Common myeloid progenitor, CD34-positive (primary cell): ENCODE data around the gene PCTP.

Experiments used
- CTCF ChIA-PET: fragments of 350-600 bp; sonication (Branson Sonifier 250); formaldehyde crosslinking; loops from one replicate; lab custom pipeline; 2021; ENCODE audit warnings: antibody characterized with exemption; lab: Charles Lee
- POLR2A ChIA-PET: fragments of 350-600 bp; sonication (Branson Sonifier 250); formaldehyde crosslinking; loops from one replicate; lab custom pipeline; 2021; ENCODE audit warnings: antibody characterized with exemption; lab: Charles Lee
- DNase-seq, 3 donors: peaks; one replicate each; pipeline versions ENCODE4 v3.0.0 to v3.0.0-alpha.2; 2013
- H3K27ac ChIP-seq, 2 experiments: 1 replicate in 1 of 2; 2 replicates in 1 of 2; pipeline ENCODE4 v1.7.0; 2013; ENCODE audit warnings: inconsistent platforms in 2 of 2, low read length in 2 of 2, mild to moderate bottlenecking in 2 of 2, low read depth in 1 of 2, moderate library complexity in 1 of 2; ENCODE audit not compliant: severe bottlenecking in 2 of 2, insufficient read depth in 1 of 2, poor library complexity in 1 of 2
- H3K27me3 ChIP-seq, 5 experiments: replicated peaks in 2 of 5; 1 replicate in 3 of 5; 2 replicates in 2 of 5; pipeline versions ENCODE4 v1.6.1 to v1.7.0; 2013; ENCODE audit warnings: low read length in 4 of 5, mild to moderate bottlenecking in 2 of 5, moderate library complexity in 2 of 5, inconsistent platforms in 1 of 5; ENCODE audit not compliant: insufficient read depth in 5 of 5, control insufficient read depth in 4 of 5
- H3K36me3 ChIP-seq, 4 experiments: 1 replicate in 2 of 4; 2 replicates in 2 of 4; pipeline versions ENCODE4 v1.6.1 to v1.7.0; 2013; ENCODE audit warnings: low read length in 3 of 4, control low read depth in 1 of 4, mild to moderate bottlenecking in 1 of 4; ENCODE audit not compliant: control insufficient read depth in 4 of 4, insufficient read depth in 4 of 4
- H3K4me1 ChIP-seq, 4 experiments: 1 replicate in 3 of 4; 2 replicates in 1 of 4; pipeline versions ENCODE4 v1.6.1 to v1.7.1; 2013; ENCODE audit warnings: low read length in 3 of 4, mild to moderate bottlenecking in 3 of 4, control low read depth in 1 of 4, inconsistent platforms in 1 of 4, moderate library complexity in 1 of 4; ENCODE audit not compliant: control insufficient read depth in 4 of 4, insufficient read depth in 4 of 4; ENCODE audit errors: control extremely low read depth in 1 of 4
- H3K4me3 ChIP-seq, 7 experiments: 1 replicate in 4 of 7; 2 replicates in 3 of 7; pipeline versions ENCODE4 v1.5.1 to v1.7.0; 2013; ENCODE audit warnings: mild to moderate bottlenecking in 7 of 7, low read length in 6 of 7, moderate library complexity in 6 of 7, inconsistent platforms in 2 of 7, low read depth in 2 of 7, control low read depth in 1 of 7; ENCODE audit not compliant: insufficient read depth in 4 of 7, control insufficient read depth in 1 of 7; ENCODE audit errors: extremely low read depth in 1 of 7
- H3K9me3 ChIP-seq, 5 experiments: 1 replicate in 4 of 5; 2 replicates in 1 of 5; pipeline versions ENCODE4 v1.6.1 to v1.7.1; 2013; ENCODE audit warnings: low read length in 4 of 5, mild to moderate bottlenecking in 2 of 5, inconsistent platforms in 1 of 5, low read depth in 1 of 5, moderate library complexity in 1 of 5; ENCODE audit not compliant: control insufficient read depth in 4 of 5, insufficient read depth in 2 of 5; ENCODE audit errors: control extremely low read depth in 1 of 5
- whole genome bisulfite sequencing: methylation state at CpG from one replicate; pipeline ENCODE4 v1.1.5; 2013; ENCODE audit not compliant: insufficient coverage; 5-methylcytosine and 5-hydroxymethylcytosine counted together

PCTP gene

DNA sequence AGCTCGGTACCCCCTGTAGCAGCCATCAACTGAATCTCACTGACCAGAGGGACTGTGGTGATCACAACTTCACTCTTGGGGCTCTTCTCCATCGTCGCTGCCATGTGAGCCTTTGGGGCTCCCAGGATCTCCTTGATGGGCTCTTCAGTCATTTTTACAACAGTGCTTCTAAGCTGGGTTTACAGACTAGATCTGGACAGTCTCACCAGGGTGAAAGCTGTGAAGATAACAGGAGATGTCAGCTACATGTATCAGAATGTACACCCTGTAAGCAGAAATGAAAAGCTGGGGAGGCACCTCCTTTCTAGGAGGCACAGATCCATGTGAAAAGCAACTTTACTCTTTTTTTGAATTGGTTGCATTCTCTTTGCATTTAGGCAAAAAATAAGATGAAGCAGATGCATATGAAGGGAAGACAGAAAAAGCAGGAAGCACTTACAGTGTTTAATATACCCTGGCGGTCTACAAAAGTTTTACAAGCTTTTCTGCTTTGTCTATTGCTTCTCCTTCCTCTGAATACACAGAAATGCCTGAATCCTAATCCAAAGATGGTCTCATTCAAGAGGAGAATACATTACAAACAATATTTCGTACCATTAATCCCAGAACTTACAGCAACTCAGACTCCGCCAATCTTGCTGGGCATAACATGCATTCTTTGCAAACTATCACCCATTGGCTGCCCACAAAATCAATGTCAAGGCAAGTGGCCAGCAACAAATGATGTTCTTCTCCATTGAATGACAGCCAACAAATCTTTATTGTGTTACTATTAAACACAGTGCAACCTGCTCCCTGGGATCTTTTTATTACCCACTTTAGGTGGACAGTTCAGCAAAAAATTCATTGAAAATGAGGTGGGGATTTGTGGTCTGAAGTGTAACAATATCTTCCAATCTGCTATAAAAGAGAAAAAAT is 29.7 kb upstream of the PCTP start:
- 94% methylated on average over 6 of the region's 6 CpGs for WGBS
- no peak for DNase-seq
- Histone ChIP-seq H3K27ac (no peak overlapping the region), H3K36me3 (no peaks in the 10 kb centered on the region), H3K4me1 (no peaks in the 10 kb centered on the region), H3K4me3 (no peak overlapping the region), H3K27me3 (peaks cover 0 to 7% (median 5%) of the 10 kb centered on the region in 5 experiments), H3K9me3 (no peaks in the 10 kb centered on the region)
- ChIA-PET CTCF (interaction anchor here (0.5 to 2.0 kb wide), 7 partner anchors 11 to 1058 kb away, joined by 3 to 10 read pairs (median 4); no protein-coding TSS in a partner anchor), POLR2A (no interaction called here)

DNA sequence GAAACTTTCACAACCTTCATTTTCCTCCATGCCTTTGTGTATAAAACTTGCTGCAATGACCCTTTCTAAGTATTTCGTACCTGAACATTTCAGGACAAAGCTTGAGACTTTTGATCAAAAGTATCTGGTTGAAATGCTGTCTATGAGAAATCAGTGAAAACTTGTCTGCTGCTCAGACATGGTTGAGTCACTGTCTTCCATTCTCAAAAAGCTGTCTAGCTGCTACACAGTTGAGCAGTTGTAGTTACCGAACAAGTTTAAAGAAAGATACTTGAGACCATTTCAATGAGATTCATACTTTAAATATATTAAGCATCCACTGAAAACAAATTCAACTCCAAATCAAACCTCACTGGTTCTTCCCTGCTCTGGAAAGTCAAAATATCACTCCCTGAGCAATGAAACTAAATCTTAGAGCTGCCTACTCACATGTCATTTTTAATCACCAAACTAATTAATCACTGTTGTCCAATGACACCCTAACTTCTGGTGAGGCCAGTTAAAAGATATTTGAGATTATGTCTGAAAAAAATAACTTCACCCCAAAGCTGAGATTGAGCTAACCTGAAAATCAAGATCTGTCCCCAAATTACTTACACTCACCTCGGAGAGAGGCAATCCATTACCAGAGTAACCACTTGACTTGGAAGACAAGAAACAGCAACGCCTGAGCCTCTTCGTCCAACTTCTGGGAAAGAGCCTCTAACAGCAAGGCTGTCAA is 28.7 kb upstream of the PCTP start:
- no peaks in the 10 kb centered on the region for H3K9me3 ChIP-seq
- no peaks in the 10 kb centered on the region for H3K36me3 ChIP-seq
- no peak for DNase-seq
- POLR2A ChIA-PET, result no interaction called here
- 100% methylated on average over 2 of the region's 5 CpGs for WGBS
- H3K4me1 ChIP-seq, result no peaks in the 10 kb centered on the region
- H3K4me3 ChIP-seq, result no peak overlapping the region
- no peak overlapping the region for H3K27ac ChIP-seq
- H3K27me3 ChIP-seq, result peaks cover 0 to 7% (median 5%) of the 10 kb centered on the region in 5 experiments
- CTCF ChIA-PET, result interaction anchor here (0.6 to 1.8 kb wide), 5 partner anchors 10 to 196 kb away, joined by 3 to 7 read pairs (median 3); no protein-coding TSS in a partner anchor

DNA sequence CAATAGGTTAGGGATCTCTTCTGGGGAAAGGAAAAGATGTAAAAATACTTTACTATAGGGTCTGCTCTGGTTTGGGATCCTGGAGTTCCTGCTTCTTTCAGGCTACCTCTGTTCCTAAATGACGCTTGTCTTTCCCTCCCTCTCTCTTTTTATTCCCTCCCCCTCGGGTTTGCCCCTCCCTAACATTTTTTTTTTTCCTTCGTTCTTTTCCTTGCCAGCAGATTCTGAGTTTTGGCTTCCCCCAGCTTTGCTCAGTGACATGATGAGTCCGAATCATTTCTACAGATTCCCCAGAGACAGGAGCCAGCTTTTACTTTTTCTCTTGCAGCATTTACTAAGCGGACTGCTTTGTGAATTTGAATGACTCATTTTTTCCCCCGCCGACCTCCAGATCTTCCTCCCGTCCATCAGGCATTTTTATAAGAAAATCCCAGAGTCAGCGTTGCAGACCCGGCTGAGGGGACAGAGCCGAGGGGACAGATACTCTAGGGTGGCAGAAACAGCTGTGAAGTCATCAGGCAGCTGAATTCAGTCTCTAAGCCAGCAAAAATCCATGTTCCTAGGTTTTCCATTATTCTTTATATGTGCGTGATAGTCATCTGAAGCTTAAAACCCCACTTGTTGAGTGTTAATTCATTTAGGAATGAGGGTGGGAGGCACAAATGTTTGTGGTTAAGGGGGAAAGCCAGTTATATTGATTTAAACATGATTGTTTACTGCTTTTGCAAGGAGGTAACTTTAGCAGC is 27.9 kb upstream of the PCTP start, which contains the start of gene TMEM100:
TMEM100 (minus strand) TSS at position 123 of the 746 bp plus-strand sequence. CDS start 1,794 bp downstream, outside the sequence.
- peak; percentile 4 to 65 (median 61) for DNase-seq
- Histone ChIP-seq H3K4me1 (no peaks in the 10 kb centered on the region), H3K27ac (no peak within 1 kb of the TSS), H3K9me3 (no peaks in the 10 kb centered on the region), H3K4me3 (no peak within 1 kb of the TSS), H3K36me3 (no peaks in the 10 kb centered on the region), H3K27me3 (peaks cover 0 to 7% (median 5%) of the 10 kb centered on the region in 5 experiments)
- WGBS, result 44% methylated on average over 12 of the region's 12 CpGs
- CTCF ChIA-PET, result interaction anchor here (0.5 to 1.5 kb wide), 4 partner anchors 10 to 196 kb away, joined by 3 read pairs; no protein-coding TSS in a partner anchor
- POLR2A ChIA-PET, result no interaction called here

DNA sequence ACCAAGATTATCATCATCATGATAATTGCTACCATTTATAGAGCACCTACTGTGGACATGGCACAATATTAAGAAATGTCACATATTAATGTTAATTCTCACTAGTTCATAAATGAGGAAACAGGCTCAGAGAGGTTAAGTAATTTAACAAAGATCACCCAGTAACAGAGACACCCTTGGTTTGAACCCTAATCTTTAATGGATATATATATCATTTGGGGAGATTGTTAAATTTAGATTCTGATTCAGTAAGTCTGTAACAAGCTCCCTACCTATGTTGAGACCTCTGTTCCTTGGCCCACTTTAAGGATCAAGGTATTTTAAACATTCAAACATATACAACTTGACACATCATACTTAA is 27.4 kb upstream of the PCTP start:
- Histone ChIP-seq H3K36me3 (no peaks in the 10 kb centered on the region), H3K9me3 (no peaks in the 10 kb centered on the region), H3K4me1 (no peaks in the 10 kb centered on the region), H3K27me3 (peaks cover 0 to 7% (median 5%) of the 10 kb centered on the region in 5 experiments), H3K4me3 (no peak overlapping the region), H3K27ac (no peak overlapping the region)
- ChIA-PET CTCF (interaction anchor here (0.5 to 1.6 kb wide), 3 partner anchors 16 to 197 kb away, joined by 3 to 5 read pairs (median 3); no protein-coding TSS in a partner anchor), POLR2A (no interaction called here)
- DNase-seq, result no peak

DNA sequence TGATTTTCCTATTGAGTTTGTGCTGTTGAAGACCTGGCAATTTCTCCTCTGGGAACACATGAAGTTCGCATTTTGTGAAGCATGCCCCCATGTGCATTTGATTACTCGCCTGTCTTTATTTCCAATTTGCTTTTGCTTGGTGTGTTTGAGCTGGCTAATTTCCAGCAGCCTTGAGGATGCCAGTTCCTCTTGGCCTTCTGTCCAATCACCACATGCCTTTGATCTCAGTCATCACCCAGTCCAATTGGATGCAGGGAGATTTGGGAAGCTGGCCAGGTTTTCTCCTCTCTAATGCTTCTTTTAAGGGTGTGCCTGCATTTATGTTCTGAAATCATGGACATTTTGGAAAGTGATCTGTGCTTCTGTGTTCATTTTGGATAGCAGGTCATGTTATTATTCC is 24.4 kb upstream of the PCTP start:
- Histone ChIP-seq H3K27ac (no peak overlapping the region), H3K36me3 (no peaks in the 10 kb centered on the region), H3K4me1 (no peaks in the 10 kb centered on the region), H3K4me3 (no peak overlapping the region), H3K9me3 (no peaks in the 10 kb centered on the region), H3K27me3 (peaks cover 0 to 6% (median 2%) of the 10 kb centered on the region in 5 experiments)
- 100% methylated on average over 2 of the region's 2 CpGs for whole genome bisulfite sequencing
- ChIA-PET POLR2A (no interaction called here), CTCF (interaction anchor here (0.6 to 1.8 kb wide), 3 partner anchors 8 to 56 kb away, joined by 3 to 4 read pairs (median 3); no protein-coding TSS in a partner anchor)
- DNase-seq, result no peak

DNA sequence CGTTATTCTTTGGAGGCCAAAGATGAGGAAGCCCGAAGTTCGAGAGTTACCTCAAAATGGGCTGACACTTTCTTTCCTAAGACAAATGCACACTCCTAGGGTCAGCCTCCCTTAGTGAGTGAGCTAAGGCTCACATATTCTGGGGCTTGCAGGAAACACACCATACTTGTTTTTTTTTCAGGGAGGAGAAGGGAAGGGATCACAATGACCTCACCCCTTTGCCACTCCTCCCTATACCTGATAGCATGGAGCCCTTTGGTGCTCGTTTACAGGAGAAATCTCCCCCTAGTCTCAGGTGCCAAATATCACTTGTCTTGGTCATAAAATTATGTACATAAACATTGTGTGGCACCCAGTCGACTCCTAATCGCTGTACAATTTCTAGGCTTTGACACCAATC is 23.6 kb upstream of the PCTP start:
- H3K36me3 ChIP-seq, result no peaks in the 10 kb centered on the region
- DNase-seq, result no peak
- no peak overlapping the region for H3K27ac ChIP-seq
- H3K9me3 ChIP-seq, result no peaks in the 10 kb centered on the region
- POLR2A ChIA-PET, result no interaction called here
- 100% methylated on average over 4 of the region's 6 CpGs for WGBS
- H3K27me3 ChIP-seq, result peaks cover 0 to 6% (median 2%) of the 10 kb centered on the region in 5 experiments
- no peaks in the 10 kb centered on the region for H3K4me1 ChIP-seq
- CTCF ChIA-PET, result interaction anchor here (1.8 kb wide), 1 partner anchor 9 kb away, joined by 4 read pairs; no protein-coding TSS in a partner anchor
- H3K4me3 ChIP-seq, result no peak overlapping the region
